HAP-1 (cell line): Measurements from ENCODE around the gene ADAMTS8.

Source experiments
- DNase-seq, 2 experiments: peaks; one replicate each; pipeline ENCODE4 v3.0.0-alpha.2; 2016 to 2020; ENCODE audit warnings: low spot score in 2 of 2
- H3K27me3 ChIP-seq: fragments of 250-450 bp; sonication (Bioruptor Pico); 2 replicates; pipeline ENCODE4 v1.5.1; 2020; ENCODE audit warnings: low read depth, mild to moderate bottlenecking, moderate library complexity
- H3K36me3 ChIP-seq: fragments of 250-450 bp; sonication (Bioruptor Pico); replicated peaks from 2 replicates; pipeline ENCODE4 v1.5.1; 2020; ENCODE audit warnings: mild to moderate bottlenecking
- H3K4me1 ChIP-seq: fragments of 250-450 bp; sonication (Bioruptor Pico); 2 replicates; pipeline ENCODE4 v1.5.1; 2020; ENCODE audit warnings: mild to moderate bottlenecking
- H3K4me3 ChIP-seq: fragments of 250-450 bp; sonication (Bioruptor Pico); 2 replicates; pipeline ENCODE4 v1.5.1; 2020; ENCODE audit warnings: mild to moderate bottlenecking, moderate library complexity
- H3K9me3 ChIP-seq: fragments of 250-450 bp; sonication (Bioruptor Pico); 2 replicates; pipeline ENCODE4 v1.5.1; 2020; ENCODE audit warnings: mild to moderate bottlenecking, moderate library complexity
- in situ Hi-C: fragments of 300-500 bp; cut with MboI; formaldehyde crosslinking; loops from 3 replicates; pipeline ENCODE4 v1.14.3; 2020; ENCODE audit warnings: low sequenced_read_pairs, inconsistent platforms, mixed read lengths

The ADAMTS8 gene

DNA sequence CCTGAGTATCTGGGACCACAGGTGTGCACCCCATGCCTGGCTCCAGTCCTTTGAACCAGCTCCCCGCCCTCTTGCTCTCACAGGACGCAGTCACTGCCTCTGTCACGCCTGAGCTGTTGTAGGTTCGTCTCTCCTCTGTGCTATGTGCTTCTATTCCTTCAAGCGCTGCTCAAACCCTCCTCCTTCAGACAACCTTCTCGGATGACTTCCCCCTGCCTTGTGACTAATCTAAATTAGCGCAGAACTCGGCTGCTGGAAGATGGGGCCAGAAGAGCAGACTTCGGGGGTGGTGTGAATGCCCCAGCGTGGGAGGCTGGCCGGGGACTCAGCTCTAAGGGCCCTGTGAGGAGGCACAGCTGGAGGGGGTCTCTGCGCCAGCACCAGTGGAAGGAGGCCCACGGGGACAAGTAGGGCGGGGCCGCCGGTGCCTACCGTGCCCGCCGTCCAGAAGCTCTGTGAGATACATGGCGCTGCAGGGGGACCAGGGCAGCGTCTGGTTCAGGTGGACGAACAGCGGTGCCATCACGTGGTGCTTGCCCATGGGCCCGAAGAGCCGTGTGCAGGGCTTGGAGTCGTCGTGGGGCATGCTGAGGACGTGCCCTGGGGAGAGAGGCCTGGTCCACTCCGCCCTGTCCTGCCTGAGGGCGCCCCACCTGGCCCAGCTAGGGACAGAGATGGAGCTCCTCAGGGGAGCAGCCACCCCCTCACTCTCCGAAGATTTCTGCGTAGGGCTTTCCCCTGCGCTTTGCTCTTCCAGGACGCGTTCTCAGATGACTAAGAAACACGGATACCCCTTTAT is 12.5 kb downstream of the ADAMTS8 start:
- no peaks in the 10 kb centered on the region for H3K9me3 ChIP-seq
- in situ Hi-C loops: no loop called here
- DNase-seq: no peak

DNA sequence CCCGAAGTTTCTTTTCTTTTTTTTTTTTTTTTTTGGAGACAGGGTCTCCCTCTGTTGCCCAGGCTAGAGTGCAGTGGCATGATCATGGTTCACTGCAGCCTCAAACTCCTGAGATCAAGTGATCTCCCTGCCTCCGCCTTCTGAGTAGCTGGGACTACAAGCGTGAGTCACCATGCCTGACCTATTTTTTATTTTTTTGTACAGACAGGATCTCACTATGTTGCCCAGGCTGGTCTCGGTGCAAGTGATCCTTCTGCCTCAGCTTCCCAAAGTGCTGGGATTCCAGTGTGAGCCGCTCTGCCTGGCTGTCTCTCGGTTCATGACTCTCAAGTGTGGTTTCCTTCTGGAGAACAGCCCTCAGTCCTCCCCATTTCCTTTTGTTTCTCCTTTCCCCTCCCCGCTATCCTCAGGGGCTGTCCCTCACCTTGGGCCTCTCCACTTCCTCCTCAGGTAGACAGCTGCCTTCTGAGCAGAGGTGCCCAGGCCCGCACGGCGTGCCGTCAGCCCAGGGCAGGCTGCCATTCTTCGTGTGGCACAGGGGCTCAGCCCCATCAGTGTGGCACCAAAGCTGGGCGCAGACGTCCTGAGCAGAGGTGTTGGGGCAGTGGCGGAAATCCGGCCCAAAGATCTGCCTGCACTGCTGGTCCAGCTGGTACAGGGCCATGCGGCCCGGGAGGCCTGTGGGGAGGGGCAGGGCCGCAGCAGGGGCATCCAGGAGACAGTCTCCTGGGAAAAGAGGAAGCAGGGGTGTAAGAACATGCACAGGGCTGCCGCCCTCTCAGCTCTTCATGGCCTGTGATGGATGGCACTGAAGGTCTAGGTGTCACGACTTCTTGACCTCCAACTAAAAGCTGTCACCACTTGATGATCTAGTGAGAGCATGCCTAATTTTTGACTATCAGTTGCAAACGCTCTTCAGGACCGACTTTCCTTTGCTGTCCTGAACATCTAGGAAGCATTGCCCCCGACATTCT is 14.0 kb downstream of the ADAMTS8 start:
- H3K27me3 ChIP-seq: no peaks in the 10 kb centered on the region
- in situ Hi-C loops: no loop called here
- no peak for DNase-seq

More for the DNA sequence above, 12.5 kb downstream of the ADAMTS8 start:
- H3K36me3 ChIP-seq: no peaks in the 10 kb centered on the region
- H3K4me1 ChIP-seq: no peaks in the 10 kb centered on the region
- H3K27me3 ChIP-seq: peaks cover 5% of the 10 kb centered on the region; the same call in 1 of the 2 replicates
- H3K4me3 ChIP-seq: no peak overlapping the region

DNA sequence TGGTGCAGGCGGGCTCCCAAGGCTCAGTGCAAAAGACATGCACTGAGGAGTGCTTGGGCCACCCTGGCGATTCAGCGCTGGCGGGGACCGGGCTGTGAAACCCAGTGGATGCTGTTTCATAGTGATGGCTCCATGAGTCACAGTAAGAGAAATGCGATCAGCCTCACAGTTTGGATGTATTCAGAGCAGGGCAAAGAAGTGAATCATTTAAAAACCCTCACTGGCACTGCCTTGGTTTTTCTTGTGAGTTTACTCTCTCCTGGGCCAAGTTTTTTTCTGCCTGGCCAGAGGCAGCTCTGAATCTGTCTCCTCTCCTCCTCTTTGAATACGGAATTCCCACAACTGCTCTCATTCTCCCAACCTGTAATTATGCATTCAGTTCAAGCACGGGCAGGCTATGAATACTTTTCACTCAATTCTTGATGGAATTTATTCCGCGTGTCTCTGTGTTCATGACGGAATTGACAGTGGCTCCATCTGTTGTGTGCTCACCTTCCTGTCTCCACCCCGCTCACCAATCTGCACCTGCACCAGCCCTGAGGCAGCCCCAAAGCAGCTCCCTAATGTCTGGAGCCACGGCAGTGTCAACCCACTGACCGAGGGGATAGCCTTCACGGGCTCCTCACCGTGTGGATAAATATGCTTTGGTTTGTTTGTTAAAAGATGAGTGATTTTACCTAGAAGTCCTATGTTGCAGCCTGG is 14.9 kb downstream of the ADAMTS8 start:
- Histone ChIP-seq H3K9me3 (no peaks in the 10 kb centered on the region), H3K36me3 (no peaks in the 10 kb centered on the region), H3K4me3 (no peak overlapping the region), H3K27me3 (no peaks in the 10 kb centered on the region), H3K4me1 (no peaks in the 10 kb centered on the region)
- DNase-seq: no peak
- in situ Hi-C loops: no loop called here

More for the DNA sequence above, 14.0 kb downstream of the ADAMTS8 start:
- no peak overlapping the region for H3K4me3 ChIP-seq
- H3K4me1 ChIP-seq: no peaks in the 10 kb centered on the region
- H3K9me3 ChIP-seq: no peaks in the 10 kb centered on the region
- no peaks in the 10 kb centered on the region for H3K36me3 ChIP-seq

DNA sequence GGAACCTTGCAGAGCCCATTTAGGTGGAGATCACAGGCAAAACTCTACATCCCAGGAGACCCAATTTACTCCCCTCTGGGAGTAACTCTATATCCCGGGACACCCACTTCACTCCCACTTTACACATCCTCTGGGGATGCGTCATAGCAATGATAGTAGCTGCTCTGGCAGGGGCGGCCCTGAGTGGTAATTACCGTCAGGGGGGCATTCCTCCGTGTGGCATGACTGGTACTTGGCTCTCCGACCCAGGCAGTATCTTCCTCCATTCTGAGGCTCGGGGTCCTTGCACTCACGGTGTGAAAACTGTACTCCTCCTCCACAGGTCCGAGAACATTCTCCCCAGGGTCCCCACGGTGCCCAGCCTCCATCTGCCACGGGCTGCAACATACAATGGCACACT is 17.2 kb downstream of the ADAMTS8 start:
- no peaks in the 10 kb centered on the region for H3K36me3 ChIP-seq
- no peaks in the 10 kb centered on the region for H3K27me3 ChIP-seq
- in situ Hi-C loops: no loop called here
- no peak overlapping the region for H3K4me3 ChIP-seq
- DNase-seq: no peak
- no peaks in the 10 kb centered on the region for H3K9me3 ChIP-seq
- H3K4me1 ChIP-seq: no peaks in the 10 kb centered on the region

DNA sequence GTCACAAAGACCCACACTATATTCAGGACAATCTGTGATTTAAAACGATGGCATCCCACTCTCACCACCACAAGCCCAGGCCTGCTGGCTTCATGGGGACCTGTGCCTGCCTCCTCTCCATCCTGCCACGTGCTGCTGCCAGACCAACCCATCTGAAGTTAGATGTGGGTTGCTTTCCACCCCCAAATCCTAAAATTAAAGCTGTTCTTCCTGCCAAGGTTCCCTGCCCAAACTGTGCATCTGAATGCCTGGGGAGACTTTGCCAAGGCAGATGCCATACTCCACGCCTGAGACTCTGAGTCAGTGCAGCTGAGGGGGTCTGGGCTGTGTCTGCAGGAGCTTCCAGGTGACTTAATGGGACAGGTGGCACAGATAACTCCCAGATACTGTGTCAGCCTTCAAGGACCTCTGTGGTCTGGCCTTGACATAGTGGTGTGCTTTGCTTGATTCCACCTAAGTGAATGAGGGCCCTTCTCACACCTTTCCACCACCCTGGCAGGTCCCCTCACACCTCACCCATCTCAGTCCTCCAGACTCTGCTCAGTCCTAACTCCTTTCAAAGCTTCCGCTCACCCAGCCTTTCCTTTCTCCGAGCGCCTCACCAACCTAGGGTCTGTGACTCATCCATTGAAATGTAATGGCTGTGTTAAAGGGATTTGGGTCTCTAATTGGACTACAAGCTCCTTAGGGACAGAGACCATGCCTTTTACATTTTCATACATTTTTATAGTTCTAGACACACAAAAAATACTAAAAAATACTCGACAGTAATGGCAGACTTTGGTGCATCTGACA is 18.6 kb downstream of the ADAMTS8 start:
- in situ Hi-C loops: no loop called here
- DNase-seq: no peak

DNA sequence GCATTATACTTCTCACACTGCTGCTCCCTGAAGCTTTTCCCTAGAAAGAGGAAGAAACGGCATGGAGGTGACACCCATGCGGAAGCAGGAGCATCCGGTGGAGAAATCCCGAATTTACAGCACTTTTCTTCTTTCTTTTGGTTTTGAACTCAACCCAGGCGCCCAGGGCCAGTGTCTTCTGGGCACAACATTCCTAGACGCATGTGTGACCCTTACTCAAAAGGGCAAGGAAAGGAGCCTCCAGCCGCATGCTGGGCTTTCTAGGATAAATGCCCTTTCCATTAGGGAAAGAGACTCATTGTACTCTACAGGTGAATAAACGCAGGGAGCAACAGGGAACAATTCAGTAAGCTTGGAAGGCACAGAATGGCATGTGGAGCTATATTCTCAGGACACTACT is 19.5 kb downstream of the ADAMTS8 start:
- H3K9me3 ChIP-seq: no peaks in the 10 kb centered on the region
- no peaks in the 10 kb centered on the region for H3K4me1 ChIP-seq
- no peaks in the 10 kb centered on the region for H3K27me3 ChIP-seq
- DNase-seq: no peak
- H3K36me3 ChIP-seq: no peaks in the 10 kb centered on the region
- in situ Hi-C loops: no loop called here
- H3K4me3 ChIP-seq: no peak overlapping the region

More for the DNA sequence above, 18.6 kb downstream of the ADAMTS8 start:
- H3K36me3 ChIP-seq: no peaks in the 10 kb centered on the region
- H3K27me3 ChIP-seq: no peaks in the 10 kb centered on the region
- no peak overlapping the region for H3K4me3 ChIP-seq
- H3K4me1 ChIP-seq: no peaks in the 10 kb centered on the region
- H3K9me3 ChIP-seq: no peaks in the 10 kb centered on the region

DNA sequence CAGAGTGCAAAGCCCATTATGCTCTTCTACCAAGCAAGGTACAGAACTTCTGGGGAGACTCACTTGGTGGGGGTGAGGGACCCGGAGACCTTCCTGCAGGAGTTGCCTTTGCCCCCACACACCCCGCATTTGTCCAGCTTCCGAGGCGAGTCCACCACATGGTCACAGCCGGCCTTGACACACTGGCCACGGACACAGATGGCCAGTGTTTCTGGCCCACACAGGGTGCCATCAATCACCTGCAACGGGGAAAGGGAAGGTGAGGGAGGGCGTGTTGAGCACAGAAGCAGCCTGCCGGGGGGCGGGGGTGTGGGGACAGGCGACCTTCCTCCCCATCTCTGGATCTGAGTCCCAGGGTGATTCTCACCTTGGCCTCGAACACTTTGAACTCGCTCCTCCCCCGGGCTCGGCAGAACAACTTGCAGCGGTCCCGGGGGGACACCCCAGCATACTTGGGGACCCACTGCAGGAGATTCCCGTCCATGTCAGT is 20.0 kb downstream of the ADAMTS8 start:
- no peaks in the 10 kb centered on the region for H3K4me1 ChIP-seq
- no peaks in the 10 kb centered on the region for H3K9me3 ChIP-seq
- no peaks in the 10 kb centered on the region for H3K27me3 ChIP-seq
- no peak overlapping the region for H3K4me3 ChIP-seq
- DNase-seq: no peak
- in situ Hi-C loops: no loop called here
- no peaks in the 10 kb centered on the region for H3K36me3 ChIP-seq

DNA sequence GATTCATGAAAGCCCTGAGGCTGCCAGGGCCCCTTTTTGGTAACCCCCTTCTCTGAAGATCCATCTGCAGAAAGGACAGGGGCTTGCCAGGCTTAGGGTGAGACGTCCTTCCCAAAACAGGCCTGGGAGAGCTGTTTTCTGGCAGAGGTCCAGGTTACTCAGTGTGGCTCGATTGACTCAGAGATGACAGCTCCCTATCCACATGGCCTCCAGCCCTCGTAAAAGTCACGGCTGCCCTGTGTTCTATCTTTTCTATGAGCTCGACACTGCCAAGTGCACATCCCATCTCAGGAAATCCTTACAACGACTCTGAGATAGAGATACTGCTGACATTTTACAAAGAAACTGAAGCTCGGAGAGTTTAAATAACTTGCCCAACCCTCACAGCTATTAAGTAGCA is 20.4 kb downstream of the ADAMTS8 start:
- no peak for DNase-seq
- in situ Hi-C loops: no loop called here
- no peak overlapping the region for H3K4me3 ChIP-seq
- no peaks in the 10 kb centered on the region for H3K9me3 ChIP-seq
- no peaks in the 10 kb centered on the region for H3K36me3 ChIP-seq
- H3K27me3 ChIP-seq: no peaks in the 10 kb centered on the region
- H3K4me1 ChIP-seq: no peaks in the 10 kb centered on the region

DNA sequence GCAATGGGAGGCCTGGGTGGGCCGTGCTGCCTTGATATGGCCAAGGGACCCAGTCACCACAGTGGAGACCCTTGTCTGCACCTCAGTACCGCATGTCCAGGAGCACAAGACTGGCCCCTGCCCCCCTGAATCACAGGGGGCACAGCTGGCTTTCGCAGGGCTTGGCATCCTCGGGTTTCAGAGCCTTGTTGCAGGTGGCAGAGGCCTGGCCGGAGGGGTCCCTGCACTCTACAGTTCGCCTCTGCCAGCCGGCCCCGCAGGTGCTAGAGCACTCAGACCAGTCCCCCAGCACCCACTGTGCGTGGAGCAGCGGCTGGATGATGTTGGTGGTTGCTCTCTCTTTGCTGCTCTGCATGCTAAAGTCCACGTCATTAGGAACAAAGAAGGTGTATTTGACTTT is 23.0 kb downstream of the ADAMTS8 start:
- no peak overlapping the region for H3K4me3 ChIP-seq
- no peaks in the 10 kb centered on the region for H3K36me3 ChIP-seq
- DNase-seq: no peak
- in situ Hi-C loops: no loop called here
- H3K9me3 ChIP-seq: no peaks in the 10 kb centered on the region
- no peaks in the 10 kb centered on the region for H3K4me1 ChIP-seq
- H3K27me3 ChIP-seq: 0 out of 2 replicates have a peak, but pooled peaks cover 5% of the 10 kb centered on the region

DNA sequence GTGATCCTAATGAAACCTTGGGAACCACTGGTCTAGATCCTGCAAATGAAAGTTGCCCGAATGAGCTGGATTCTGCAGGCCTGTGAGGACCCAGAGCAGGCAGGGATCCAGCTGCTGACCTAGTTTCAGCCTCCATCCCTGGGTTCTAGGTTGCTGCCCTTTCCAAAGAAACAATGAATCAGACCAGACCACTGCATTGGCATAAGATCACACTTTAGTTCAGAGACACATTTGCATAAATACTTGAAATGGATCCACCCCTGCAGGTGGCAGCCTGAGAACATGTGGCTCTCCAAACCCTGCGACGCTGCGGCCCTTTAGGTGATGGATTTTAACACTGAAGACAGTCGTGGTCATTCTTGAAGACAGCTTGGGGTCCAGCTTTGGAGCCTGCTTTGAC is 23.7 kb downstream of the ADAMTS8 start:
- H3K4me1 ChIP-seq: no peaks in the 10 kb centered on the region
- 0 out of 2 replicates have a peak, but pooled peaks cover 8% of the 10 kb centered on the region for H3K27me3 ChIP-seq
- no peaks in the 10 kb centered on the region for H3K9me3 ChIP-seq
- DNase-seq: no peak
- H3K36me3 ChIP-seq: no peaks in the 10 kb centered on the region
- H3K4me3 ChIP-seq: no peak overlapping the region
- in situ Hi-C loops: no loop called here

DNA sequence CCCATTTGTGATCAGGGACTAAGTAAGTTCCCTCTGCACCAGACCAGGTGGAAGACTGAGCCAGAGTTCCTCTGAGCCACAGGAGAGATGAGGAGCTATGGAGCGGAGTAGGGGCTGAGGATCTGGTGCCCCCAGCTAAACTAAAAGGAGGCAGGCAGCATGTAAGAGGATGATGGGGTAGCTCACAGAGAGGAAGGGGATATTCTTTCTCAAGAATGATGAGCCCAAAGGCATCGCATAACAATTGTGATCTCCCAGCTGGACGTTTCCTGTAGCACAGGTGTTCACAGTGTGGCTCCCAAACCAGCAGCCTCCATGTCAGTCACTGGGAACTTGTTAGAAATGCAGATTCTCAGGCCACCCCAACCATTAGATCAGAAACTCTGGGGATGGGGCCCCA is 24.4 kb downstream of the ADAMTS8 start:
- DNase-seq: no peak
- in situ Hi-C loops: no loop called here
- Histone ChIP-seq H3K36me3 (no peaks in the 10 kb centered on the region), H3K9me3 (no peaks in the 10 kb centered on the region), H3K4me3 (no peak overlapping the region), H3K27me3 (0 out of 2 replicates have a peak, but pooled peaks cover 8% of the 10 kb centered on the region), H3K4me1 (no peaks in the 10 kb centered on the region)

DNA sequence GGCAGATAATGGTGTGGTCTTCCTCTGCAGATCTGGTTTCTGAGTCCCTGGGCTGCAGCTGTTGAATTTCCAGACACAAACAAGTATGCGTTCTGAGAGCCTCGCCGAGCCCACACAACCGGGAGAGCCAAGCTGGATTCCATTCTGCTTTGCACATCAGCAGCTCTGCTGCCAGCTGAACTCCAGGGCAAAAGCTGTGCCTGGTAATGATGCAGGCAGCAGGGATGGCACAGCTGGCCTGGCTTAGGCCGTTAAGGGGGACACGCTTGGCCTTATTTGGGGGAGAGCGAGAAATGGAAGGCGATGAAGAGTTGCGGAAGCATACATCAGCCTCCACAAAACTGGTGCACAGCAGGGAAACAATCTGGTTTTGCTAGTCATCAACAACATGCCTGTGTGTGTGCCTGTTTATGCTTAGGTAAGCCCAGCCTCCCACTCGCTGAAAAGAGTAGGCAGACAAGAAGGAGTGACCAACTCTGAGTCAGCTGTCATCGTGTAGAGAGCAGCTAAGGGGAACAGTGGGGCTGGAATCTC is 25.1 kb downstream of the ADAMTS8 start:
- Histone ChIP-seq H3K36me3 (no peaks in the 10 kb centered on the region), H3K4me3 (no peak overlapping the region), H3K27me3 (0 out of 2 replicates have a peak, but pooled peaks cover 8% of the 10 kb centered on the region), H3K9me3 (no peaks in the 10 kb centered on the region), H3K4me1 (no peaks in the 10 kb centered on the region)
- in situ Hi-C loops: no loop called here
- no peak for DNase-seq
